A673 (cell line): ENCODE results near the gene CABS1. TPM values are rescaled to one million over a fixed set of nuclear protein-coding genes. Genes with fewer than 3 reads are reported as not detected.

ENCODE experiments used
- Bru-seq: library from RNA; stranded (reverse); fragments of 400-500 nt; gene quantifications from one replicate; lab custom pipeline; 2021; lab: Mats Ljungman, UMichigan
- BruChase-seq, 2 experiments: library from RNA; stranded (reverse); fragments of 400-500 nt; gene quantifications; one replicate each; lab custom pipeline; 2021; lab: Mats Ljungman, UMichigan
- BruUV-seq: library from RNA; stranded (reverse); fragments of 400-500 nt; replicated peaks from 2 replicates; lab custom pipeline; 2021; lab: Mats Ljungman, UMichigan
- CTCF ChIA-PET: fragments of 300-600 bp; sonication (Branson Sonifier 250); formaldehyde crosslinking; loops from one replicate; lab custom pipeline; 2022; ENCODE audit warnings: antibody characterized with exemption; lab: Charles Lee
- POLR2A ChIA-PET: fragments of 300-600 bp; sonication (Branson Sonifier 250); formaldehyde crosslinking; loops from one replicate; lab custom pipeline; 2022; ENCODE audit warnings: antibody characterized with exemption; ENCODE audit not compliant: low non-redundant PET; lab: Charles Lee
- DNase-seq: peaks from one replicate; pipeline ENCODE4 v3.0.0-alpha.2; 2015; ENCODE audit warnings: low spot score
- H3K27ac ChIP-seq: fragments of 200-600 bp; sonication (generic); 2 replicates; pipeline ENCODE4 v1.5.1; 2016; ENCODE audit warnings: mixed run types, low read depth, mild to moderate bottlenecking, mixed read lengths, antibody characterized with exemption, low read length; ENCODE audit not compliant: poor library complexity, severe bottlenecking
- H3K27me3 ChIP-seq: fragments of 200-600 bp; sonication (generic); replicated peaks from 2 replicates; pipeline ENCODE4 v1.6.1; 2017; ENCODE audit warnings: mixed run types, low read depth, mild to moderate bottlenecking, mixed read lengths, antibody characterized with exemption, low read length; ENCODE audit not compliant: insufficient read depth, poor library complexity
- H3K36me3 ChIP-seq: fragments of 200-600 bp; sonication (generic); 2 replicates; pipeline ENCODE4 v1.6.1; 2016; ENCODE audit warnings: mixed run types, mild to moderate bottlenecking, mixed read lengths, antibody characterized with exemption, low read length; ENCODE audit not compliant: insufficient read depth, poor library complexity, severe bottlenecking
- H3K4me1 ChIP-seq: fragments of 200-600 bp; sonication (generic); 2 replicates; pipeline ENCODE4 v1.6.1; 2017; ENCODE audit warnings: mixed run types, mild to moderate bottlenecking, mixed read lengths, antibody characterized with exemption, low read length; ENCODE audit not compliant: insufficient read depth, poor library complexity, severe bottlenecking
- H3K4me3 ChIP-seq: fragments of 200-600 bp; sonication (generic); 2 replicates; pipeline ENCODE4 v1.5.1; 2016; ENCODE audit warnings: low read depth, mixed run types, mild to moderate bottlenecking, mixed read lengths, low read length; ENCODE audit not compliant: poor library complexity, severe bottlenecking
- H3K9me3 ChIP-seq: fragments of 200-600 bp; sonication (generic); 2 replicates; pipeline ENCODE4 v1.6.1; 2016; ENCODE audit warnings: mixed run types, low read depth, mild to moderate bottlenecking, mixed read lengths, antibody characterized with exemption, low read length; ENCODE audit not compliant: poor library complexity, severe bottlenecking
- CTCF ChIP-seq: fragments of 300-800, 200-600 bp; sonication (generic); conservative IDR thresholded peaks from 2 replicates; pipeline ENCODE4 v1.5.1; 2017; ENCODE audit warnings: low read depth, mild to moderate bottlenecking, antibody characterized with exemption, low read length, moderate library complexity, mixed read lengths
- EZH2 ChIP-seq: fragments of 200-600 bp; sonication (generic); IDR thresholded peaks from 2 replicates; pipeline ENCODE4 v1.6.1; 2017; ENCODE audit warnings: borderline replicate concordance, low read depth, mild to moderate bottlenecking, mixed read lengths, antibody characterized with exemption, low read length; ENCODE audit not compliant: poor library complexity, severe bottlenecking
- intact Hi-C: fragments of 100-400 bp; cut with micrococcal nuclease; formaldehyde crosslinking; loops from one replicate; pipeline ENCODE4 v1.10.0; 2022; ENCODE audit not compliant: unreplicated experiment
- long read RNA-seq: library from polyadenylated mRNA; stranded (forward); transcript quantifications from one replicate; pipeline ENCODE4 v2.0.0, GENCODE V29; 2022
- total RNA-seq: library from RNA; stranded (reverse); gene quantifications from 2 replicates; pipeline ENCODE4 v1.2.3, GENCODE V29; 2021

Gene CABS1
- total RNA-seq (not detected in 2 replicates), Bru-seq, nascent RNA (percentile 13 among the genes with signal in this experiment), BruChase-seq, experiment 1, labeled RNA remaining after a 2-hour chase (percentile 24 among the genes with signal in this experiment), BruChase-seq, experiment 2, labeled RNA remaining after a 6-hour chase (not detected)
- long read RNA-seq = 0 reads

GRCh38 chr4:70334681-70335080, at the start of gene CABS1:
Gene CABS1 (plus strand): TSS chr4:70334981. CDS start chr4:70335040, 59 bp downstream.
- H3K4me3 ChIP-seq = no peak within 1 kb of the TSS
- ChIA-PET CTCF (no interaction called here), POLR2A (no interaction called here)
- DNase-seq = no peak
- no peaks in the 10 kb centered on the region for H3K9me3 ChIP-seq
- BruUV-seq = no TSS peak
- TF ChIP-seq CTCF (no peak), EZH2 (no peak)
- no peaks in the 10 kb centered on the region for H3K27me3 ChIP-seq
- H3K36me3 ChIP-seq = no peaks in the 10 kb centered on the region
- no peak within 1 kb of the TSS for H3K27ac ChIP-seq
- intact Hi-C loops = no loop called here
- H3K4me1 ChIP-seq = no peaks in the 10 kb centered on the region

GRCh38 chr4:70288651-70289050, 46.1 kb upstream of the CABS1 start:
- no peak overlapping the region for H3K4me3 ChIP-seq
- H3K4me1 ChIP-seq = no peaks in the 10 kb centered on the region
- H3K36me3 ChIP-seq = no peaks in the 10 kb centered on the region
- no peaks in the 10 kb centered on the region for H3K27me3 ChIP-seq
- no peaks in the 10 kb centered on the region for H3K9me3 ChIP-seq
- BruUV-seq = no TSS peak
- TF ChIP-seq EZH2 = no peak
- TF ChIP-seq CTCF = no peak
- ChIA-PET POLR2A (no interaction called here), CTCF (no interaction called here)
- no peak overlapping the region for H3K27ac ChIP-seq
- no peak for DNase-seq
- intact Hi-C loops = no loop called here

- H3K4me1 ChIP-seq = no peaks in the 10 kb centered on the region
- H3K27me3 ChIP-seq = no peaks in the 10 kb centered on the region
- no peaks in the 10 kb centered on the region for H3K9me3 ChIP-seq
- ChIA-PET CTCF (no interaction called here), POLR2A (no interaction called here)
- H3K36me3 ChIP-seq = no peaks in the 10 kb centered on the region
- no TSS peak for BruUV-seq
- no peak for DNase-seq
- TF ChIP-seq EZH2 (no peak), CTCF (no peak)
- intact Hi-C loops = no loop called here
- no peak overlapping the region for H3K27ac ChIP-seq
- H3K4me3 ChIP-seq = no peak overlapping the region
These were observed 43.4 kb upstream of the CABS1 start for GRCh38 chr4:70291341-70291740.
